GF-D8 (cell line): Measurements from ENCODE around the gene GRIN1.

Source experiments
- DNase-seq: peaks from one replicate; lab custom pipeline; 2025; lab: John Stamatoyannopoulos, UW

GRIN1 gene

DNA sequence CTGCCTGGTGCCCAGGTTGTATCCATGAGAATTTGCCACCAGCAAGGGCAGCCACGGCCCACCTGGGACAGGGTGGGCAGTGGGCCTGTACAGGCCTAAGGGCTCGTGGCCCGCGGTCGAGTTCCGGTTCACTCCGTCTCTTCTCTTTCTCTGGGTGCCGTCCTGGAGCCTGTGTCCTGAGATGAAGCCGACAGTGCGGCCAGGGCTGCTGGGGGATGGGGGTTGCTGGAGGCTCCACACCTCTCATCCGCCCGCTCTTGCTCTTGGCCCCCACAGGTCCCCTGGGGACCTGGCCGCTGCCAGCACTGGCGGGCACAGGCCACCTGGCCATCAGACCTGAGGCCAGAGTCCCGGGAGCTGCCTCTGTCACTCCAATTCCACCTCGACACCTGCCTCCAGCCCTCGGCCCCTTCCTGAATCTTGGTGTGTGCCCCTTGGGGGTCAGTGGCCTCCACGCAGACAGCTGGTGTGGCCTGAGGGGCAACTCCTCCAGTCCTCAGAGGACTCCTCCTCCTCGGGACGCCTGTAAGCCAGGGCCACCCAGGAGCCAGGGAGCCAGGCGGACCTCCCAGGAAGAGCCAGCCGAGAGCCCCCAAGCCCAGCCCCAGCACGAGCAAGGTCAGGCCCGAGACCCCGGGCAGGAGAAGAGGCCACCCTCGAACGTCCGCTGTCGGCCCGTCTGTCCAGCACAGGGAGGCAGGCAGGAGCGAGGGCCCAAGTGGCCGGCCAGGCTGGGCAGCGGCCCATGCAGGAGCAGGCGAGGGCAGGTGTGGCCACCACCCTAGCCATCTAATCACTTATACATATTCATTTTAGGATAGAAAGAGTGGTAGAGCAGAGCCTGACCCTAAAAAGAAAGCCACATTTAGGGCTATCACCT lies 25.7 kb downstream of the GRIN1 start:
- no peak for DNase-seq

DNA sequence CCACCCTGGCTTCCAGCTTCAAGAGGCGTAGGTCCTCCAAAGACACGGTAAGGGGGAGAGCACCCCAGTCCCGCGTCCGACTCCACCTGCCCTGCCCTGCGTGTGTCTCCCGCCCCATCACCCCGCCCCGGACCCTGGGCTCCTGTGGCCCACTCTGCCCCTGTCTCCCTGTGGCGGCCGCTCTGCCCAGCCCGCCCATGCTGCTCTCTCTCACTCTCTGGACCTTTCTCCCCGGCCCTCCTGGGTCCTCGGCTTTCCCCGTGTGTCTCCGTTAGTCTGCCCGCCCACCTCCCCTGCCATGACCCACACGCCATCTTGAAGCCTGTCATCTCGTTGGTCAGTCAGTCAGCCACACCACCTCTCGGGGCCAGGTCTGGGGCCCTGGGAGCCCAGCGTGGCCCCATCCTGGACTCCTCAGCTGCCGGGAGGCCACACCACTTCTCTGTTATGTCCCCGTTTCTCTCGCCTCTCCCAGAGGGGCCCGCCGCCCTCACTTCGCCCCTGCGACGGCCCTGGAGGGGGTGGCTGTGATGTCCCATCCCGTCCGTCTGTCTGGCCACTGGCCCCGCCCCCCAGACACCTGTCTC lies 26.4 kb downstream of the GRIN1 start:
- no peak for DNase-seq

DNA sequence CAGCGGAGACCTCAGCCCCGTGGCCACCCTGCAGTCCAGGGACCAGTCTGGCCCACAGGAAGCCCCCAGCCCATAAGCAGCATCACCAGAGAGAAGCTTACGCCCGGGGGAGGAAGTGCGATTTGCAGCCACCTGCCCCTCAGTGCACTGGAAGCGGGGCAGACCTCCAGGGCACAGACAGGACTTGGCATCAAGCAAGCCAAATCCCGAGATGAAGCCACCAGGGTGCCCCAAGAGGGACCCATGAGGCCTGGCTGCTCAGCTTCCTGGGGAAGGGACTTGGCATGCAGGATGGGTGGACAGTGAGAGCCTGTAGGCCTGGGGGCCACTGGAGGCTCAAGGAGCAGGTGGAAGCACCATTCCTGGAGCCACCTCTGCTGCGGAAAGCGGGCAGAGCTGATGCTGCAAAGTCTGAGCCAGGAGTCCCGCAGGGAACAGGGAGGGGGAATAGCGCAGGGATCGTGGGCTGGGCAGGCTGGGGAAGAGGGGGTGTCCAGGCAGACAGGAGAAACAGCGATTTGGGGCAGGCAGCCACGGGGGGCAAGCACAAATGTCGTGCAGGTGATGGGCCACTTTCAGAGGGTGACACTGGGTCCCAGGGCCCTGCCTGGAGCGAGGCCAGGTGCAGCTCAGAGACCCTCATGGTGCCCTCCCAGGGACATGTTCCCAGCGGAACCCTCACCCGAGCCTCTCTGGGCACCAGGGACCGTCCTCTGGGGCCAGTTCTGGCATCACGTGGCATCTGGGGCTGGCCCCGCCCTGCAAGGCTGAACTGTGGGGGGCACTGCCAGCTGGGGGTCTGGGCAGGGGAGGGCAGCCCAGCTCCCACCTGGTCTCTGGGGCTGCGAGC lies 27.7 kb downstream of the GRIN1 start:
- no peak for DNase-seq

DNA sequence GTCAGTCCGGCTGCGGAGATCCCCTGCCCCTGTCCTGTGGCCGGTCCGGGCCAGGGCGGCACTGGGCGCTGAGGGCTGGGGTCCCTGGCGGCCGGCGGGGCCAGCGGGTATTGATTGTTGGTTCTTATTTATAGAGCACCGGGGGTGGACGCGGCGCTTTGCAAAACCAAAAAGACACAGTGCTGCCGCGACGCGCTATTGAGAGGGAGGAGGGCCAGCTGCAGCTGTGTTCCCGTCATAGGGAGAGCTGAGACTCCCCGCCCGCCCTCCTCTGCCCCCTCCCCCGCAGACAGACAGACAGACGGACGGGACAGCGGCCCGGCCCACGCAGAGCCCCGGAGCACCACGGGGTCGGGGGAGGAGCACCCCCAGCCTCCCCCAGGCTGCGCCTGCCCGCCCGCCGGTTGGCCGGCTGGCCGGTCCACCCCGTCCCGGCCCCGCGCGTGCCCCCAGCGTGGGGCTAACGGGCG lies 28.4 kb downstream of the GRIN1 start:
- DNase-seq, result no peak

DNA sequence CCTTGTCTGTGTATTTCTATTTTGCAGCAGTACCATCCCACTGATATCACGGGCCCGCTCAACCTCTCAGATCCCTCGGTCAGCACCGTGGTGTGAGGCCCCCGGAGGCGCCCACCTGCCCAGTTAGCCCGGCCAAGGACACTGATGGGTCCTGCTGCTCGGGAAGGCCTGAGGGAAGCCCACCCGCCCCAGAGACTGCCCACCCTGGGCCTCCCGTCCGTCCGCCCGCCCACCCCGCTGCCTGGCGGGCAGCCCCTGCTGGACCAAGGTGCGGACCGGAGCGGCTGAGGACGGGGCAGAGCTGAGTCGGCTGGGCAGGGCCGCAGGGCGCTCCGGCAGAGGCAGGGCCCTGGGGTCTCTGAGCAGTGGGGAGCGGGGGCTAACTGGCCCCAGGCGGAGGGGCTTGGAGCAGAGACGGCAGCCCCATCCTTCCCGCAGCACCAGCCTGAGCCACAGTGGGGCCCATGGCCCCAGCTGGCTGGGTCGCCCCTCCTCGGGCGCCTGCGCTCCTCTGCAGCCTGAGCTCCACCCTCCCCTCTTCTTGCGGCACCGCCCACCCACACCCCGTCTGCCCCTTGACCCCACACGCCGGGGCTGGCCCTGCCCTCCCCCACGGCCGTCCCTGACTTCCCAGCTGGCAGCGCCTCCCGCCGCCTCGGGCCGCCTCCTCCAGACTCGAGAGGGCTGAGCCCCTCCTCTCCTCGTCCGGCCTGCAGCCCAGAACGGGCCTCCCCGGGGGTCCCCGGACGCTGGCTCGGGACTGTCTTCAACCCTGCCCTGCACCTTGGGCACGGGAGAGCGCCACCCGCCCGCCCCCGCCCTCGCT lies 29.0 kb downstream of the GRIN1 start:
- peak; percentile 65 for DNase-seq

DNA sequence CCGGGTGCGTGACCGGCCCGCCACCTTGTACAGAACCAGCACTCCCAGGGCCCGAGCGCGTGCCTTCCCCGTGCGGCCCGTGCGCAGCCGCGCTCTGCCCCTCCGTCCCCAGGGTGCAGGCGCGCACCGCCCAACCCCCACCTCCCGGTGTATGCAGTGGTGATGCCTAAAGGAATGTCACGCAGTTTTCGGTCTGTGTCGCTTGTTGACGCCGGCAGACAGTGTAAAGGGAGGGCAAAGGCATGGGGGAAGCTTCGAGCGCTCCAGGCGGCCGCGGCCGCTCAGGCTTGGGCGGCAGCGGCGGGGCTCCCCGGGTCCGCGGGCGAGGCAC lies 29.6 kb downstream of the GRIN1 start:
- DNase-seq, result no peak

DNA sequence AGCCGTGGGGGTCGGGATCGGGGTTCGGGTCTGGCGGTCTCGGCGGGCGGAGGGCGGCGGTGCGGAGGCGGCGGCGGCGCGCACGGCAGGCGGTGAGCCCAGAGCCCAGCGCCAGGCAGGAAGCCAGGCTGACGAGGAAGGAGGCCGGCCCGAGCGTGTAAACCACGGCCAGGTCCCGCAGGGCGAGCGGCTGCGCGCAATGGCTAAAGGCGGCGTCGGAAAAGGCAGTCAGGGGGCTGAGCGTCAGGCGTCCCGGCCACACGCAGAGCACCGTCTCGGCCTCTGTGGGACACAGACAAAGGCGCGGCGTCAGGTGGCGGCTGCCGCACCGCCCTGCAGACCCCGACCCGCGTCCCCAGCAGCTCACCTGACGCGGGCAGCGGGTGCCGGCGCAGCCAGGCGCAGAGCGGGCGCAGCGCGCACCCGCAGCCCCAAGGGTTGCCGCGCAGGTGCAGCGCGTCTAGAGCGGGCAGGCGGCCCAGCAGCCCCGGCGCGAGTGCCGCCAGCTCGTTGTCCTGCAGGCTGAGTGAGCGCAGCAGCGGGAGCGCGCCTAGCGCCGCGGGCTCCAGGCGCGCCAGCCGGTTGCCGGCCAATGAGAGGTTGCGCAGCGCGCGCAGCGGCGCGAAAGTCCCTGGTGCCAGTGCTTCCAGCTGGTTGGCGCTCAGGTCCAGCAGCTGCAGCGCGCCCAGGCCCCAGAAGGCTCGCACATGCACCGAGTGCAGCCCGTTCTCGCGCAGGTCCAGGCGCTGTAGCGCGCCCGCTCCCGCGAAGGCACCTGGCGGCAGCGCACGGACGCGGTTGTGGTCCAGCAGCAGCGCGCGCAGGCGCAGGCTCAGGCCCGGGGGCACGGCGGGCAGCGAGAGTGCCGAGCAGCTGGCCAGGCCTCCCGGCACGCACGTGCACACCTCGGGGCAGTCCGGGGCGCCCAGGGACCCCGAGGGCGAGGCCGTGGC lies 30.2 kb downstream of the GRIN1 start:
- peak; percentile 57 for DNase-seq

DNA sequence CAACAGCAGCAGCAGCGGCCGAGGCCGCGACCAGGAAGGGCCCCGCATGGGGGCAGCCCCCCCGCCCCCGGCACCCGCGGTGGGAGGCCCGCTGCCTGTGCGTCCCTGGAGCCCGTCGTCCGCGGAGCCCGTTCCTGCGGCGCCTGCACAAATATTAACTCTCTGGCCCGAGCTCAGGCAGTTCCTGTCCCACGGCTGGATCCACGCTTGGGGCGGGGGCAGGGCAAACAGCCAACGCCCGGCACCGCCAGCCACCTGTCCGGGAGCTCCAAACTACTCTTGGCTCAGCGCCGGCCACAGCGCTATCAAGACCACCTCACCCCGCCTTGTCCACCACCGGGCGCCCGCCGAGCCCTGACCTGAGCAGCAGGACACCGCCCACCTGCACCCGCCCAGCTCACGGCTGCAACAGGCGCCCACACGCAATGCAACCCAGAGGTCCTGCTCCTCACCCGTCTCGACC lies 31.0 kb downstream of the GRIN1 start, which contains the start of gene LRRC26:
Gene LRRC26 (minus strand): TSS at position 156 of the 463 bp plus-strand sequence. CDS start 108 bp downstream, at position 48.
- DNase-seq, result no peak

DNA sequence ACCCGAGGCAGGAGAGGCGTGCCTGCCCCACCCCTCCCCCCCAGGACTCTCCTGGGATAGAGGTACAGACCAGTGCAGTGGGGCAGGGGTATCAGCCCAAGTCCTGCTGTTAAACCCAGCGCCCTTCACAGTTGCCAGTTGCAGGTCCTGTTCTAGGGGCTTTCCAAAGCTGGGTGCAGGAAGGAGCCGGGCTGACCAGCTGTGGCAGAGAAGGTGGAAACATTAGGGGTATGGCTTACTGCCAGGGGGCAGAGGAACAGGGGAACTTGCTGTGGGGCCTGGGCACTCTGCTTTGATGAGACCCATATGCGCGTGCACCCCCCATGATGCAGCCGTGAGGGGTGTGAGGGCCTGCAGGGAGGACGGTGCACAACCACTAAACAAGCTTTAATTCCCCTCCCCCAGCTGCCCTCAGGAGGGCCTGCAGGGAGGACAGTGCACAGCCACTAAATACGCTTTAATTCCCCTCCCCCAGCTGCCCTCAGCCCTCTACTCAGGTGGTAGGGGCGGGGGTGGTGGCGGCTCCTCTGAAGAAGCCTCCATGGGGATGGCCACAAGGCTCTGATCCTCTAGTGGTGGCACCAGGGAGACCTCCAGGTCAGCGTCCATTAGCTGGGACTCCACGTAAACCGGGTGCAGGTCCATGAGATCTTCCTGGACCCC lies 31.7 kb downstream of the GRIN1 start:
- DNase-seq, result no peak

DNA sequence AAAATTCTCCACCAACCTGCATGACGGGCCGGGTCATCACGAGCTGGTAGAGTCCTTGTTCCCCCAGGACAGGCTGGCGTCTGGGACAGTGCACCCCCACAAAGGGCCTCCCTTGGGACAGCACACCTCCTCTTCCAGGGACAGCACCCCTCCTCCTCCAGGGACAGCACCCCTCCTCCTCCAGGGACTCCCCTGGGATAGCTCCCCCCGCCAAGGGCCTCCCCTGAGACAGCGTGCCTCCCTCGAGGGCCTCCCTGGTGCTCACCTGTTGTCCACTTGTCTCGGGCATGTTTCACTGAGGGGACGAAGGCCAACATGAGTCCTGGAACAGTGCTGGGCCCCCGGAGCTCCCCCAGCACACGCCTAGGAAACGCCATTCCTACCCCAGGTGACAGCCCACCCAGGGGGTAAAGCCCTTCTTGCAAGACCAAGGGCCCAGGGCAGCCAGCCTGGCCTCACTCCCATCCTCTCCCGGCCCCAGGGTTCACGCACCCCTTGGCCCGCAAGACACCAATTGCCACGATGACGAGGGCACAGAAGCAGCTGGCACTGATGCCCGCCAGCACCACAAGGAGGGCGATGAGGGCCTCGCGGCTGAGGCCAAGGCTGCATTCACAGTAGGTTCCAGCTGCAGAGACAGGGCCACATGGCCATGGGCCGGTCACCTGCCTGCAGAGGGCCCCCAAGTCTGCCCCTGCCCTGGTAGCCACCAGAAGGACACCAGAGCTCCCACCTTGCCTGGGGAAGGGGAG lies 32.4 kb downstream of the GRIN1 start:
- DNase-seq, result no peak

DNA sequence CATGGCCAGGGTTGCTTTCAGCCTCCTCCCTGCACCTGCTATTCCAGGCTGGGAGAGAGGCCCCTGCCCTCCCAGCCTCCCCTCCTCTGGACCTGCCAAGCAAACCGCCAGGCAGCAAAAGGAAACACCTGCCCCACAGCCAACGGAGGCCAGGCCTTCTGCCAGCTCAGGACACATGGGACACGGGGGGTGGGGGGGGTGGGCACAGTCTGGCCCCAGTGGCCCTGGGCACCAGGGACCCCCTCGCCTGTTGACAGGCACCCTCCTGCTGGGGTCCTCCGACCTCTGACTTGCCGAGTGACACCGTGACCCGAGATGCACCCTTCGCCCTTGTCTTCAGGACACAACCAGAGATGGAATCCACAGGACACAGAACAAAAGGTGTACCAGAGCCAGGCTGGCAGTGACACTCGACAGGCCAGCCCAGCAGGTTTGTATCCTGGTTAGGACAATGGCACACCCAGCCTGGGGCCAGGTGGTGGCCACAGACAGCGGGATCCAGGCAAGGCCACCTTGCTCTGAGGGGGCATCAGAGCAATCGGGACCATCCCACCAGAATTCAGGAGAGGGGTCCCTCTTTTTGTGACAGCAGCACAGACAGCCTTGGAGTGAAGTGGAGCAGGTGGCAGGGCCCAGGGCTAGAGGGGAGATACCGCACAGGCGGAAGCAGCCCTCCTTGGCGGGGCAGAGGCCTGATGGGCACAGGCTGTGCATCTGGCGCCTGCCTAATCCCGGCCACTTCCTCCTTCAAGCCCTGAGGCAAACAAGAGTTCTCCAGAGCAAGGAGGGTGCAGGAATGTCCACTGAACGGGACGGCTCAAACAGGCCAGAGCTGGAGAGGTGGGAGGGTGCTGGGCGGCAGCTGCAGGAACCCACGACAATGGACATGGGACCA lies 34.2 kb downstream of the GRIN1 start:
- peak; percentile 68 for DNase-seq

DNA sequence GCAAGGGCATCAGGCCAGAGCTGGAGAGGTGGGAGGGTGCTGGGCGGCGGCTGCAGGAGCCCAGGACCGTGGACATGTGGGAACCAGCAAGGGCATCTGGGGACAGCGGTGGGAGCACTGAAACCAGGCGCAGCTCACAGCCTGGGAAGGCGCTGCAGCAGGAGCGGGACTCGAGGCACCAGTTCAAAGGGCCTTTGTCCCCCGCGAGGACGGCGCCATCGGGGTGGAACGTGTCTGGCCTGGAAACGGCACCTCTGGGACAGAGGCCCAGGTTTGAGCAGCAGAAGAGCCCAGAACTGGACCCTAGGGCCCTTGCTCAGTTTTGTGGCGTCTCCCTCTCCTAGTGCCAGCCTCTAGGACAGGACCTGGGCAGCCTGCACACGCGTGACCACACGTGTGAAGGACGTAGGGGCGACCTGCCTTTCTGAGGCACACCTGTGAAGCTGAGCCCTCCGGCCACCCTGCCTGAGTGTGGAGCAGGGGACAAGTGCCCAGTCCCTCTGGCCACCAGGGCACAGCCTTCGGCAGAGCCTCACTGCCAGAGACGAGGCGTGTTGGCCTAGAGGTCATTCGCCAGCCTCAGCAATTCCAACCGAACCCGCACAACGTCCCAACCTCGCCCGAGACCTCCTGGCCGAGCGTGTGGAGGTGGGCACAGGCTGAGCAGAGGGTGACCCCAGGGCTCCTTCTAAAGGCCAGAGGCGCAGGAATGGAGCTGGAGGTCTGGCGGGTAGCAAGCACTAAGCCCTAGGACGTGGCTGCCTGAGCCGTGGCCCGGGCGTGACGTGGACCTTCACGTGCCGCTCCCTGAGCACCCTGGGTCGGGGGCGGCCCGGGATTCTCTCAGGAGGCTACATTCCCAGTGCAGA lies 35.1 kb downstream of the GRIN1 start:
- no peak for DNase-seq

DNA sequence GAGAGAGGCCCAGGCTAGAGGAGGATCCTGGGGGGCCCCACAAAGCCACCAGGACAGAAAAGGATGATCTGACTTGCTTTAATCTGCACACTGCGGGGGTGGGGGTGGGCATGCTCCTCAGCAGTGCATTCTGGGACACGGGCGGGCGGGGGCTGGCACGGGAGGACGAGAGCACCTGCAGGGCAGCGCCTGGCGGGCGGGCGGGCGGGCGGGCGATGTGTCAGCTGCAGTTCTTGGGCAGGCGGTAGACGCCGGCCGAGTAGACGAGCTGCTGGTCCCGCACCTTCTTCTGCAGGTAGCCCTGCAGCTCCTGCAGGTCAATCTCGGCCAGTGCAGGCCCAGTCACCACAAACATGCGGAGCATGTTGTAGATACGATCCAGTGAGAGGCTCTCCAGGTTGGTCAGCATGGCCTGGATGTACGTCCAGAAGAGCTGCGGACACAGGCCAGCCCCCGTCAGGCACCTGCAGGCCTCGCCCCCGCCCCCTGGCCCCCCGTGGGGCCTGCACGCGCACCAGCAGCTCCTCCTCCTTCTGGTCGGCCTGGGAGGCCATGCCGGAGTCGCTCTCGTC lies 35.9 kb downstream of the GRIN1 start:
- no peak for DNase-seq

DNA sequence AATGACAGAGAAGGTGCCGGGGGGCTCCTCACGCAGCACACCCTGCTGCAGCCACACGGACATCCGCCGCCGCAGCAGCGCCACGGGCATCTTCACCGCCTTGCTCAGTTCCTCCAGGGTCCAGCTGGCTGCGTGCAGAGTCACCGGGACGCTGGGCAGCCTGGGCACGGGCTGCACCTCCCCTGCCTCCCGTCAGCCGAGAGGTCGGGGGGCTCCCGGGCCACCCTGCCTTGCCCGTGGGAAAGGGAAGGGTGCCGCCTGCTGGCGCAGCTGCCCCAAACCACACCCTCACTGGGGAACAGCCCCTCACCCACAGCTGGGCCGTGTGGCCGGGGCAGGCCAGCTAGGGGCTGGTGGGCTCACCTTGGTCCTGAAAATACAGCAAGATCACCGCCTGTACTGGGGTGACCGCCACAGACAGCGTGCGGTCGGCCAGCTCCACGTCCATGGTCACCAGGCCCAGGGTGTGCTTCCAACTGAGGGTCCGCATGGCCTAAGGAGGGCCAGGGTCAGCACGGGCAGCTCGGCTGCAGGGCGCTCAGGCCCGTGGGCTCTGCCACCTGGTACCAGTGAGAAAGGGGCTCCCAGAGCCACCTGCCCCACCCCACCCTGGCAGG lies 36.5 kb downstream of the GRIN1 start:
- DNase-seq, result no peak

DNA sequence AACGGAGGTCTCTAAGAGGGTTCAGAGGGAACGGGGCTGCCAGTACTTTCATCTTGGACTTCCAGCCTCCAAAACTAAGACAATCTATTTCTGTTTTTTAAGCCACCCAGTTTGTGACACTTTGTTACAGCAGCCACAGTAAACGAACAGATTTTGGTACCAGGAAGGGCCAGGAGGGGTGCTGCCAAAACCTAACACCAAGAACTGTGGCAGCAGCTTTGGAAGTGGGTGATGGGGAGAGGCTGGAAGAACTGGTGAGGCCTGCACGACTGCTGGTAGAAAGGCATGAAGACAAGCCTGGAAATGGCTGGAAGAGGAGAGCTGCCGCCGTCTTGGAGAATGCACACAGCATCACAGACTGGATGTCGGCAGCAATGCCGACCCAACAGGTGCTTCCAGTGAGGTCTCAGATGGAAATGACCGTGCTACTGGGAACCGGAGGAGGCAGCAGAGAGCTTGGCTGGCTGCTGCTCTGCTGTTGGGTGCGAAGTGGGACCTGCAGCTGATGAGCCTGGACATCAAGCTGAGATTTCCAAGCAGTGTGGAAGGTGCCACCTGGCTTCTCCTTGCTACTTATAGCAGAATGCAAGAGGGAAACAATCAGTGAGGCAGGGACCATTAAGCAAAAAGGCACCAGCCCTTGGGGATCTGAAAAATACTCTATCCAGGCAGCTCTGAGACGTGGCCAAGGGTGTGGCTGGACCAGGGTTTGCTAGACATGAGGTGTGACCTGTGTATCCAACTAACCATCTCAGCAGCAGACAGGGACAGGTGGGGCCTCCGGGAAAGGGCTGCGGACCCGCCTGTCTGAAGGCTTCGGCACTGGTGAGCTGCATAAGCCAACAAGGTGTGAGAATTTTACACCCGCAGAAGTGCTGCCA lies 37.6 kb downstream of the GRIN1 start:
- no peak for DNase-seq
